ENCODE measurements around the gene NEDD4L.

DNA sequence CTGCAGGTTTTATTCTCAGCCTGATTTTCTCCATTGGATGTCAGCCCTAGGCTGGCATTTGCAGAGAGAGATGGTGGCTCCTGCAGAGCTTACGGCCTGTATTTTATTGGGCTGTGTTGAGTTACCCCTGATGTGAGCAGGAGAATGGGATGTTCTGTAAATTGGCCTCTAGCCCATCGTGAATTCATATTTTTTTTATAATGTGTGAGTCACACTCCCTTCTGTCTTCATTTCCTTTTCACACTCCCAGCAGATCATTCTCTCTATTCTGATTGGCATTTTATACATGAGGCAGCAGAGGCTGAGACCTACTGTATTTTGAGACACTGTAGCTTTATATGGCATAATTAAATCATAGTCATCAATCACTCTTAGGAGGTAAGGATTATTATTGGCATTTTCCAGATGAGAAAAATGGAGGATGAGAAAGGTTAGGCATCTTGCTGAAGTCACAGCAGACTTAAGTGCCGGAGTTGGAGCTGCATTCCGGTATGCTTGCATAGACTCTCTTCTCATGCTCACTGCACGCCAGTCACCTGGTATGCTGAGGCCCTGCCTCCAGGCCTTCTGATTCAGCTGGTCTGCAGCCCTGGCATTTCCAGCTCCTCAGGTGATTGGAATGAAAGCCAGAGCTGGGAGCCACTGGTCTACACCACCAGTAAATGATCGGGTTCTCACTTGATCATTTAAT lies 142.4 kb downstream of the NEDD4L start:
- TF ChIP-seq EZH2 (IDR thresholded peaks at IDR 0.05; ENCODE audit: borderline replicate concordance, low read length) (no peak), CTCF (conservative IDR thresholded peaks at IDR 0.05 in 1 of 2, IDR thresholded peaks at IDR 0.05 in 1 of 2; ENCODE audit: extremely low read depth in 1 of 2, insufficient read depth in 1 of 2, low read depth in 1 of 2, low read length in 2 of 2) (no peak)
